Endodermal cell (in vitro differentiated cells): ENCODE measurements around the gene LTB4R2. TPM values are rescaled to one million over a fixed set of nuclear protein-coding genes. Genes with fewer than 3 reads are reported as not detected.

Experiments
- DNase-seq: peaks from one replicate; pipeline ENCODE4 v3.0.0-alpha.2; 2017
- H3K27ac ChIP-seq: 2 replicates; pipeline ENCODE4 v1.5.1; 2013; ENCODE audit warnings: mild to moderate bottlenecking, low read depth, low read length, moderate library complexity
- H3K27me3 ChIP-seq: 2 replicates; pipeline ENCODE4 v1.6.1; 2013; ENCODE audit warnings: mild to moderate bottlenecking, low read length, moderate library complexity; ENCODE audit not compliant: insufficient read depth, control insufficient read depth, poor library complexity, severe bottlenecking
- H3K36me3 ChIP-seq: 2 replicates; pipeline ENCODE4 v1.7.0; 2013; ENCODE audit warnings: mild to moderate bottlenecking, low read length, moderate library complexity; ENCODE audit not compliant: control insufficient read depth, insufficient read depth
- H3K4me1 ChIP-seq: one replicate; pipeline ENCODE4 v1.7.0; 2013; ENCODE audit warnings: low read length; ENCODE audit not compliant: control insufficient read depth, insufficient read depth
- H3K4me3 ChIP-seq: 2 replicates; pipeline ENCODE4 v1.5.1; 2013; ENCODE audit warnings: mild to moderate bottlenecking, low read length, moderate library complexity
- H3K9ac ChIP-seq: 2 replicates; pipeline ENCODE4 v1.6.1; 2013; ENCODE audit warnings: mild to moderate bottlenecking, low read length, moderate library complexity; ENCODE audit not compliant: poor library complexity, severe bottlenecking; ENCODE audit errors: extremely low read depth
- H3K9me3 ChIP-seq: 2 replicates; pipeline ENCODE4 v1.6.1; 2013; ENCODE audit warnings: mild to moderate bottlenecking, low read length, moderate library complexity; ENCODE audit not compliant: control insufficient read depth
- H3K27ac Mint-ChIP-seq: 2 replicates; pipeline ENCODE4 v1.8.0; 2020; ENCODE audit warnings: mixed read lengths
- H3K27me3 Mint-ChIP-seq: 2 replicates; pipeline ENCODE4 v1.8.0; 2021; ENCODE audit warnings: mild to moderate bottlenecking, mixed read lengths; ENCODE audit not compliant: insufficient read depth
- H3K36me3 Mint-ChIP-seq: 2 replicates; pipeline ENCODE4 v1.8.0; 2020; ENCODE audit warnings: low read depth, mixed read lengths
- H3K4me1 Mint-ChIP-seq: 2 replicates; pipeline ENCODE4 v1.8.0; 2020; ENCODE audit warnings: mixed read lengths
- H3K4me3 Mint-ChIP-seq: 2 replicates; pipeline ENCODE4 v1.8.0; 2020; ENCODE audit warnings: mild to moderate bottlenecking, moderate library complexity, mixed read lengths
- H3K9me3 Mint-ChIP-seq: 2 replicates; pipeline ENCODE4 v1.8.0; 2020; ENCODE audit warnings: mild to moderate bottlenecking, mixed read lengths
- WGBS, 2 experiments: methylation state at CpG; one replicate each; pipeline versions ENCODE4 v1.1.5 to v1.1.7; 2013; ENCODE audit warnings: missing lambda C conversion rate in 2 of 2, mixed read lengths in 1 of 2; ENCODE audit not compliant: insufficient coverage in 1 of 2, insufficient read length in 1 of 2; 5-methylcytosine and 5-hydroxymethylcytosine counted together
- total RNA-seq, 2 donors: library from RNA; stranded (reverse); fragmentation: NEBNext Ultra II Directional in 1 of 2; extraction: Animal tissue kit (Norgen Biotek cat#: 25700) in 1 of 2; gene quantifications; 2 replicates in 1 of 2; 3 replicates in 1 of 2; pipeline ENCODE4 v1.2.1, GENCODE V29; 2021
- TF ChIP-seq, protein P1 (sequence below): fragments of 200-600 bp; sonication (generic); conservative IDR thresholded peaks from 2 replicates; pipeline ENCODE4 v1.5.0; 2021; ENCODE audit warnings: antibody characterized with exemption, mild to moderate bottlenecking

The LTB4R2 gene
- total RNA-seq, 2 donors from 2014 or later = 7.4 to 9.5 TPM

DNA sequence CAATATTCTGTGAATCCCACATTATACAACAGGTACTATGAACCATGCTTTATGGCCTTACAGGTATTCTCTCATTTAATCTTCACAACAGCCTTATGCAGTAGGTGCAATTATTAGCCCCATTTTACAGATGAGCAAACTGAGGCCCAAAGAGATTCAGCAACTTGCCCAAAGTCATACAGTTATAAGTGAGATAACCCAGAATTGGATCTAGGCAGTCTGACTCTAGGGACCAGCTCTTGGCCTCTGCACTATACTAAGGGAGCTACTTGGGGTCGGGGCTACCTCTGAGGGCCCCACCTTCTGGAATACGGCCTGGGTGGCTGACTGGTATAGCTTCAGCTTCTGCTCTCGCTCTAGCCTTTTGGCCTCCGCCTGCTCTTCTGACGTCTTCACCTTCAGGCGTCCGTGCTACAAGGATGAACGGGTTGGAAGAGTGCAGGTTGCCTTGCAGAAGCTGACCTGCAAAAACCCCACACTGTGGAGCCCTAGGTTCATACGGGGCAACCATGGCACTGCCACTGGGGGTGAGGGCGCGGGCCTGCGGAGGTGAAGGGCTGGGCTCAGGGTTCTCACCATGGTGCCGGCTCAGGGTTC lies 39.3 kb upstream of the LTB4R2 start:
- peak overlapping the region; percentile 75 for H3K4me3 Mint-ChIP-seq
- no peaks in the 10 kb centered on the region for H3K36me3 ChIP-seq
- H3K9ac ChIP-seq = peak overlapping the region; percentile 98
- peak overlapping the region; percentile 95 for H3K27ac Mint-ChIP-seq
- TF ChIP-seq, protein P1, sequence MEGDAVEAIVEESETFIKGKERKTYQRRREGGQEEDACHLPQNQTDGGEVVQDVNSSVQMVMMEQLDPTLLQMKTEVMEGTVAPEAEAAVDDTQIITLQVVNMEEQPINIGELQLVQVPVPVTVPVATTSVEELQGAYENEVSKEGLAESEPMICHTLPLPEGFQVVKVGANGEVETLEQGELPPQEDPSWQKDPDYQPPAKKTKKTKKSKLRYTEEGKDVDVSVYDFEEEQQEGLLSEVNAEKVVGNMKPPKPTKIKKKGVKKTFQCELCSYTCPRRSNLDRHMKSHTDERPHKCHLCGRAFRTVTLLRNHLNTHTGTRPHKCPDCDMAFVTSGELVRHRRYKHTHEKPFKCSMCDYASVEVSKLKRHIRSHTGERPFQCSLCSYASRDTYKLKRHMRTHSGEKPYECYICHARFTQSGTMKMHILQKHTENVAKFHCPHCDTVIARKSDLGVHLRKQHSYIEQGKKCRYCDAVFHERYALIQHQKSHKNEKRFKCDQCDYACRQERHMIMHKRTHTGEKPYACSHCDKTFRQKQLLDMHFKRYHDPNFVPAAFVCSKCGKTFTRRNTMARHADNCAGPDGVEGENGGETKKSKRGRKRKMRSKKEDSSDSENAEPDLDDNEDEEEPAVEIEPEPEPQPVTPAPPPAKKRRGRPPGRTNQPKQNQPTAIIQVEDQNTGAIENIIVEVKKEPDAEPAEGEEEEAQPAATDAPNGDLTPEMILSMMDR = no peak
- peak overlapping the region; percentile 90 for H3K4me3 ChIP-seq
- no peaks in the 10 kb centered on the region for H3K9me3 ChIP-seq
- no peak overlapping the region for H3K27ac ChIP-seq
- no peak for DNase-seq
- peaks cover 5% of the 10 kb centered on the region for H3K36me3 Mint-ChIP-seq
- H3K27me3 ChIP-seq = no peaks in the 10 kb centered on the region
- WGBS, 2 experiments = 36 to 38% methylated on average over 11 to 13 of the region's 13 CpGs
- H3K9me3 Mint-ChIP-seq = no peaks in the 10 kb centered on the region
- H3K4me1 Mint-ChIP-seq = peaks cover 4% of the 10 kb centered on the region
- H3K27me3 Mint-ChIP-seq = no peaks in the 10 kb centered on the region
- no peaks in the 10 kb centered on the region for H3K4me1 ChIP-seq

DNA sequence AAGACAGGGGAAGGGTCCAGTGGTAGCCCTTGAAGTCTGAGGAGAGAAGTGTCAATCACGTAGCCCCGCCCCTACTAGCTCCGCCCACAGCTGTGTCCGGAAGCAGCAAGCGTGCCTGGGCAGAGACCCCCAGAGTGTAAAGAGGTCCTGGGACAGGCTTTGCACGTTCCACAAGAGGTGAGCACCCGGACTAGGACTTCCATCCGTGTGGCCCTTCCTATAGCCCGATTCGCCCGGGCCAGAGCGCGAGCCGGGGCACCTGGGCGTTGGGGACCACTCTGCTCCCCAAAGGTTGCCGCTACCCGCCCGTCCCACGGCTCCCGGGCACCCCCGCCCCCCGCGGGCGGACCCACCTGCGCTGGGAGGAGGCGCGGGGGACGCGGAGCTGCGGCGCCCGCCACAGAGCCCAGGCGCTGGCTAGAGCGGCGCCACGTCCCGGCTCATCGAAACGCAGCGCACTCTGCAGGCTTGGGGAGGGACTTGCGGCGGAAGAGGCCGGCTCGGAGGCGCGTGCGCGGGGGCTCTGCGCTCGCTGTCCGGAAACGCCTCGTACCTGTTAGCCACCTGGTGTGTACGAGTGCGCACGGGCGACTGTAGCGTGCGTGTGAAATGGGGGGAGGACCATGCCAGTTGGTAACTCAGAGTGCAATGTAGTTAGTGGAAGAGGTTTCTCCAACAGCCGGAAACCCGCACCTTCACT lies 38.7 kb upstream of the LTB4R2 start, which contains the start of gene RABGGTA:
TSS of gene RABGGTA (minus strand) at position 464 of the 700 bp plus-strand sequence. CDS start 482 bp downstream, outside the sequence.
- H3K27me3 Mint-ChIP-seq = no peaks in the 10 kb centered on the region

DNA sequence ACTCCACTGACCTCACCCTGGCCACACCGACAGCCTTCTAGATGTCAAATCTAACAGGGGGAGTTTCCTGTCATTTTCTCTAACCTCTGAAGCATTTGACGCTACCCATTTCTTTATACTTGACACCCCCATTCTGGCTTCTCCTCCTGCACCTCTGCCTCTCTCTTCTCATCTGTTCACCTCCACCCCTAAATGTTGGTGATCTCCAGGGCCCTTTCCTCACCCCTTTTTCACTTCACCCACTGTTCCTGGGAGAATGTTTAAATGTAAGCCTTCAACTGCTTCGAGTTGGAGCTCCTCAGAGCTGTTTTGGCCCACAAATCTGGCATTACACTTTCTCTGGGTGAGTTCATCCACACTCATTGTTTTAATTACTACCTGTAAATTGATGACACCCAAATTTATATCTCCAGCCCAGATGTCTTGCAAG lies 38.1 kb upstream of the LTB4R2 start:
- Mint-ChIP-seq H3K4me3 (peak overlapping the region; percentile 75), H3K4me1 (peaks cover 4% of the 10 kb centered on the region), H3K9me3 (no peaks in the 10 kb centered on the region), H3K27me3 (no peaks in the 10 kb centered on the region), H3K36me3 (peaks cover 5% of the 10 kb centered on the region), H3K27ac (peak overlapping the region; percentile 86)
- no peaks in the 10 kb centered on the region for H3K4me1 ChIP-seq
- 27 to 28% methylated on average over 2 to 3 of the region's 3 CpGs for WGBS, 2 experiments
- peak overlapping the region; percentile 90 for H3K4me3 ChIP-seq
- no peaks in the 10 kb centered on the region for H3K9me3 ChIP-seq
- DNase-seq = no peak
- no peaks in the 10 kb centered on the region for H3K27me3 ChIP-seq
- no peaks in the 10 kb centered on the region for H3K36me3 ChIP-seq
- no peak overlapping the region for H3K27ac ChIP-seq
- H3K9ac ChIP-seq = peak overlapping the region; percentile 98
- TF ChIP-seq, protein P1 = no peak

More for the DNA sequence above, 38.7 kb upstream of the LTB4R2 start, which contains the start of gene RABGGTA:
- no peaks in the 10 kb centered on the region for H3K4me1 ChIP-seq
- no peaks in the 10 kb centered on the region for H3K36me3 ChIP-seq
- Mint-ChIP-seq H3K27ac (peak within 1 kb of the TSS; percentile 95), H3K36me3 (peaks cover 5% of the 10 kb centered on the region), H3K4me1 (peaks cover 4% of the 10 kb centered on the region), H3K9me3 (no peaks in the 10 kb centered on the region), H3K4me3 (peak within 1 kb of the TSS; percentile 75)
- no peaks in the 10 kb centered on the region for H3K9me3 ChIP-seq
- DNase-seq = peak; percentile 98
- TF ChIP-seq, protein P1 = peak; percentile 76
- H3K4me3 ChIP-seq = peak within 1 kb of the TSS; percentile 90
- WGBS, 2 experiments = 0 to 1% methylated on average over 48 to 61 of the region's 61 CpGs
- peak within 1 kb of the TSS; percentile 96 for H3K27ac ChIP-seq
- H3K9ac ChIP-seq = peak within 1 kb of the TSS; percentile 98
- H3K27me3 ChIP-seq = no peaks in the 10 kb centered on the region
